Activated CD4-positive, alpha-beta T cell treated with anti-CD3 and anti-CD28 coated beads for 4 hours (primary cell): ENCODE data around the gene SH3D19.
"Not testable (repeated sequence)": the region's sequence is repeated elsewhere in the genome, so short reads cannot be mapped to it uniquely, and the experiment has no call there.

ENCODE experiments used
- DNase-seq, 2 donors: peaks; one replicate each; pipeline ENCODE4 v3.0.0-alpha.2; 2020

The SH3D19 gene

DNA sequence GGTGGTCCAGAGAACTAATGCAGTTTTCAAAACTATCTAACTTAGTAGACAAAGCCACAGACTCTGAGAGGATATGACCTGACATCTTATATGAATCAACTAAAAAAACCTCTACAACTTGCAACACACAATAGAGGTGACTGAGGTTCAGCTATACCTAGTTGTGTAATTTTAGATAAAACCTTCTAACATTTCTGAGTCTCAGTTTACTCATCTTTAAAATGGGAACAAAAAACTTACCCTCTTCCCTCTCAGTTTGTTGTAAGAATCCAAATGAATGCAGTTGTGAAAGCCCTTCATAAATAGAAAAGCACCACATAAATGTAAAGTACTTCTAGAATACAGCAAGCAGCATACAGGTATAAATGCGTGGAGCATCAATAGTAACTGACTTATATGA, 5.9 kb downstream of the SH3D19 start:
- no peak for DNase-seq

DNA sequence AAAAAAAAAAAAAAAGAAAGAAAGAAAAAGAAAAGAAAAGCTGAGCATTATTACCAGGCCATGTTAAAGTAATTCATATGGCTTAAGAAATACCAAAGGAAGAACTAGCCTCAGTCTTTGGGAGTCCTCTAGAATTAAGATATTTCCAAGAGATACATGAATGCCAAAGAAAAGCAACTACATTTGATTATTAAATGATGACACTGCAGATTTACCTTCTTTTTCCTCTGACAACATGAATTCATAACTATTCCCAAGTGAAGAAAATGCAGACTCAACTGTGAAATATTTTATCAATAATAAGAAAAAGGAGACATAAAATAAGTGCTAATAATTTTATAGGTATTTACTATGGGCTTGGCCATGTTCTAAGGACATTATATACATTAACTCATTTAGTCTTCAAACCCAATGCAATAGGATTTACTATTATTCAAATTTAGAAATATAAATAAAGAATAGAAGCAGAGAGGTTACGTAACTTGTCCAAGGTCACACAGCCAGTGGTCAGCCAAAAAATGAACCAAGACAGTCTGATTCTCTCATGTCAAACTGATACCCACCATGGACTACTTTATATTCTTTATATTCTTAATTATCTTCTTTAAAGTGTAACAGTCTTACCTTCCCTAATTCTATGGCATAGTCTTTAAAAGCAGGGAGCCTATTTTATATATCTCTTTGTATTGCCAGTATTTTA, 6.9 kb downstream of the SH3D19 start:
- no peak for DNase-seq

GRCh38 chr4:151316645-151317044, 8.8 kb downstream of the SH3D19 start:
- DNase-seq: no peak

DNA sequence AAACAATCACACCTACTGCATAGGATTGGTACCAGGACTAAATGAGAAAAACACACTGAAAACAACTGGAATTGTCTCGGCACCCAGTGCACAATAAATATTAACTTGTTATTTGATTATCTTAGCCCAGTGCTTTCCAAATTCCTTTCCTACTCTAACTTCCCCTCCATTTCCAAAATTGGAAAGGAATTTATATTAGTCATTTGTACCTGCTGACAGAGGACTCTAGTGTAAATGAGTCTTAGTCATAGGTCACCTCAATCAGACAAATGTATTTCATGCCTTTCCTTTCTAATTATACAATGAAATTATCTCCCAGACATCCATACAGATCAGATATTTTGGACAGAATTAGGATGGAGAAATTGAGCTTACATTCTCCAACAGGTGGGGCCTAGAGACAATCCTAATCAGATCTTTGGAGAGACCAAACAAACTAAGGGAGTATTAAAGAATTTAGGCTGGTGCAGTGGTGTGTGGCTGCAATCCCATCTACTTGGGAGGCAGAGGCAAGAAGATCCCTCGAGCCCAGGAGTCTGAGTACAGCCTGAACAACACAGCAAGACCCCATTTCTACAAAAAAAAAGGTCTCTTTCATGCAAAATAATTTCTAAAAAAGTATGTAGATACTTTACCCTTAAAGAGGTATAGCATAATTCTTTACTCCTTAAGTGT, 10.1 kb downstream of the SH3D19 start:
- no peak for DNase-seq

- DNase-seq: no peak
Observed at GRCh38 chr4:151314479-151314878, 10.9 kb downstream of the SH3D19 start.

GRCh38 chr4:151314010-151314355, 11.4 kb downstream of the SH3D19 start:
- DNase-seq: no peak

DNA sequence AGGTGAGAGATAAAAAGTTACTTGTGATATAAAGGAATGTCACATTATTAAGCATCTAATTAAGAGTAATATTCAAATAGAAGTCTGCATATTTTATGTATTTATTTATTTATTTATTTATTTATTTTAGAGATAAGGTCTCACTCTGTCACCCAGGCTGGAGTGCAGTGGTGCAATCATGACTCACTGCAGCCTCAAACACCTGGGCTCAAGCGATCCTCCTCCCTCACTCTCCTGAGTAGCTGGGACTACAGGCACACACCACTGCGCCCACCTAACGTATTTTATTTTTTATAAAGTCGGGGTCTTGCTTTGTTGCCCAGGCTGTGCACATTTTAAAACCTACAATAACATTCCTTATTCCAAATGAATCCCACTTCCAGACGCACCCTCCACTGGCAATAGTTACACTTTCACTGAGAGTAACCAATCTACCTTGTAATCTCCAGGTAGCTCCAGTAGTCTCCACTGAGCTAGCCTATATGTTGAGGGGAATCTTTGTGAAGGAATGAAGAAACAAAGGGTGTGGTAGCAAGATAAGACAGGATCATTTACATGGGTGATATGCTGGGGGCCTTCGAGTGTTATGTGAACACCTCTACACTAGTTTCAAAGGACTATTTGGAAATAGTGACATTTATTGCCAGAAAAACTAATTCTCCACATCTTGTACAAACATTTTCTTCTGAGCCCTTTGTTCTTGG, 11.9 kb downstream of the SH3D19 start:
- no peak for DNase-seq

DNA sequence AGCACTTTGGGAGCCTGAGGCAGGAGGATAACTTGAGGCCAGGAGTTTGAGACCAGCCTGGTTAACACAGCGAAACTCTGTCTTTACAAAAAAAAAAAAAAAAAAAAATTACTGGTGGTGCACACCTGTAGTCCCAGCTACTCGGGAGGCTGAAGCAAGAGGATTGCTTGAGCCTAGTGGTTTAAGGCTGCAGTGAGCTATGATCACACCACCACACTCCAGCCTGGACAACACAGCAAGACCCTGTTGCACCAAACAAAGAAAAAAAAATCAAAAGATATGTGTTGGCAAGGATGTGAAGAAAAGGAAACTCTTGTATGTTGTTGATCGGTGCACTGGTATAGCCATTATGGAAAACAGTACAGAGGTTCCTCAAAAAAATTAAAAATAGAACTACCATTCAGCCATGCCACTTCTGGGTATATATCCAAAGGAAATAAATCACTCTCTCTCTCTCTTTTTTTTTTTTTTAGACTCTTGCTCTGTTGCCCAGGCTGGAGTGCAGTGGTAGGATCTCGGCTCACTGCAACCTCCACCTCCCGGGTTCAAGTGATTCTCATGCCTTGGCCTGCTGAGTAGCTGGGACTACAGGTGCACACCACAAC, 15.2 kb downstream of the SH3D19 start:
- DNase-seq: no peak

DNA sequence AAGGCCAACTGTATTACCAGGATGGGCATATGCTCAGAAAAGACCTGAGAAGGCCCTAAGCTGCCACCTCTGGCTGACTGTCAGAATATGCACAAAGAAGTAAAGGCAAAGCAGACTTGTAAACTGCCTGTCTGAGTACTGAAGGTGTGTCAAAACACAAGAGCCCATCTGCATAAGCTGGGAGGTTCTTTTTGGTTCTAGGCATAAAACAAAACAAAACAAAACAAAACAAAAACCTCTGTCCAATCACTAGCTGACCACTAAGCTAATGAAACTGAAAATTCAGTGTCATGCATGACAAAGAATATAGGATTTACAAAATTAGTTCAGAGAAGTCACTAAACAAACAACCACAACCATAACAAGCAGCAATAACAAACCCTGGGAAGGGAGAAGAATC, 20.6 kb downstream of the SH3D19 start:
- DNase-seq: no peak

DNA sequence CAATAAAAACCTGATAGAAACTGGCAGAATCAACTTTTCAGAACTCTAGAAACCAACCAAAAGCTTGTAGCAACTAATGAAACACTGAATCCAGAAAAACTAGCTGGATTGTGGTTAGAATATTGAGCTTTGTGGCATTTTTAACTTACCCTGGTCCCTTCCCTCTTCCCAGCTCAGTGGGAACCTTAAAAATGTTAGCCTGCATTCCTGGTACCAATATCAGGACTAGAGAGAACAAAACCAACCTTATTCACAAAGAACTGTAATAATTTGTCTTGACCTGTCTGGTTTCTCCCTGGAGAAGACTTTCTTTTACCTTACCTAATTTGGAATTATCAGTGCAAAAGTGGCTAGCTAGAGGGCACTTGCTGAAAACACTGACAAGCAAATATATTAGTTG, 21.2 kb downstream of the SH3D19 start:
- no peak for DNase-seq

GRCh38 chr4:151302432-151302831, 23.0 kb downstream of the SH3D19 start:
- no peak for DNase-seq

GRCh38 chr4:151297170-151297569, 28.2 kb downstream of the SH3D19 start:
- no peak for DNase-seq

DNA sequence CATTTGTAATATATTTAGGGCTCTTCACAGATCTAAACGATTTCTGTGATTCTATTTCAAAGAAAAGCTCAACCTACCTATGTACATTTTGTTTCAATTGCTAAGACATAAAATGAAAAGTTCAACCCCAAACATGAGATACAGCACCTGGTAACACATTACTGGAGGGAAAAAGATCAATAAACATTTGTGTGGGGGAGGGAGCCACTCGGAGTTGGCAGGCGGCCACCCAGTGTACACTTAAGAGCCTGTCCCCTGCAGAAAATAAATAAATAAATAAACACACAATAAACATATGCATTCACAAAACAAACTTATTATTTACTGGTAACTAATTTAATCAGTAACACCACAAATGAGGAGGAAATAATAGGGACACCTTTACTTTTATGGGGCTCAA, 29.2 kb downstream of the SH3D19 start:
- DNase-seq: no peak

GRCh38 chr4:151294833-151295496, 30.4 kb downstream of the SH3D19 start:
- no peak for DNase-seq

GRCh38 chr4:151292038-151292437, 33.4 kb downstream of the SH3D19 start:
- no peak for DNase-seq

DNA sequence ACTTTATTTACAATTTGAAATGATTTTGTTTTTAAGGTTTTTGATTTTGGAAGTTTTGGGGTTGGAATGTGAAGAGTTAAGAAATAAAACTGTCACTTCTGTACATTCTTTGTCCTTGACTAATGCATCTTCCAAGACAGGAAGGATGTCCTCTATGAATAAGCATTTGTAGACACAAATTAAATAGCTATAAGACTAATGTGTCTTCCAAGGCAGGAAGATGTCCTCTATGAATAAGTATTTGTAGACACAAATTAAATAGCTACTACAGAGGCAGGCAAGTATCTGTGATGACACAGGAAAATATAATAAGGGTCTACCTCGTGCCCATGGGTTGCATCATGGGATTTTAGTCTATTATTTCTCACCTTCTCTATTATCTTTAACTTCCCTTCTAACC, 33.9 kb downstream of the SH3D19 start:
- no peak for DNase-seq

- no peak for DNase-seq
Observed at GRCh38 chr4:151287409-151287808, 38.0 kb downstream of the SH3D19 start.

- DNase-seq: no peak
Observed at GRCh38 chr4:151284534-151285245, 40.7 kb downstream of the SH3D19 start.

DNA sequence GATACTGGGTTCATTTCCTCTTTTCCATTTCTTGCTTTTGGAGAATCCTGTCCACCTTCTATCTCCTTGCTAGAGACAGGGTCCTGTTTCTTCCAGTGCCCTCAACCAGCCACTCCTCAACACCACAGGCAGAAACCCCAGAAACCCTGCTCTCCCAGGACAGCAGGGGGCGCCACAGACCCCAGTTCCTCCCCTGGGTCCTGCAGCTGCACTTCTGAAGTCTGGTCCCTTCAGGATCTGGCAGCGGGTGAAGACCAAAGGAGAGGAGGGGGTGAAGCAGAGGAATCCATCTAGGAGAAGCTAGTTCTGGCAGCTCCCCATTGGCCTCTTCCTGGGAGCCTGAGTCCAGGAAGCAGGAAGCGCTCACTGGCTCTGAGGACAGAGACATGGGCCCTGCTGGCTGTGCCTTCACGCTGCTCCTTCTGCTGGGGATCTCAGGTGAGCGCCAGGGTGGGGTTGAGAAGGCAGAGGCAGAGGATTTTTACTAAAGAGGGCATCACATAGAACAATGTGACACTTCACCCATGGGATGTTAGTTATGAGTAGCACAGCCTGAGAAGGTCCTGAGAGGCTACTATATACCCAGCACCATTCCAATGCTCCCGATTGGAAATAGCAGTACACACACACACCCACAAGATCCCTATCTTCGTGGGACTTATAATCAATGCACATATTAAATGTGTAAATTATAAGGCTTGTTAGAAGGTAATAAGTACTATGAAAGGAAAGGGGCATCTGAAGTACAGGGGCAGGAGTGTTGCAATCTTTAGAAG, 48.4 kb downstream of the SH3D19 start, which contains the start of gene PRSS48:
PRSS48 (plus strand) TSS at position 375 of the 776 bp plus-strand sequence; CDS start at position 387, 12 bp downstream.
- DNase-seq: peak in 1 of 2 donors; percentile 8

- DNase-seq: not testable (repeated sequence)
Observed at GRCh38 chr4:151268905-151269304, 56.5 kb downstream of the SH3D19 start.

- DNase-seq: no peak
Observed at GRCh38 chr4:151267822-151268535, 57.4 kb downstream of the SH3D19 start.
